Activated CD8-positive, alpha-beta memory T cell treated with anti-CD3 and anti-CD28 coated beads, Interleukin-2, amount 50 U/mL, for 48 hours (primary cell): Measurements from ENCODE around the gene NTNG1.

ENCODE experiments used
- DNase-seq: peaks from one replicate; pipeline ENCODE4 v3.0.0-alpha.2; 2020

NTNG1 gene

DNA sequence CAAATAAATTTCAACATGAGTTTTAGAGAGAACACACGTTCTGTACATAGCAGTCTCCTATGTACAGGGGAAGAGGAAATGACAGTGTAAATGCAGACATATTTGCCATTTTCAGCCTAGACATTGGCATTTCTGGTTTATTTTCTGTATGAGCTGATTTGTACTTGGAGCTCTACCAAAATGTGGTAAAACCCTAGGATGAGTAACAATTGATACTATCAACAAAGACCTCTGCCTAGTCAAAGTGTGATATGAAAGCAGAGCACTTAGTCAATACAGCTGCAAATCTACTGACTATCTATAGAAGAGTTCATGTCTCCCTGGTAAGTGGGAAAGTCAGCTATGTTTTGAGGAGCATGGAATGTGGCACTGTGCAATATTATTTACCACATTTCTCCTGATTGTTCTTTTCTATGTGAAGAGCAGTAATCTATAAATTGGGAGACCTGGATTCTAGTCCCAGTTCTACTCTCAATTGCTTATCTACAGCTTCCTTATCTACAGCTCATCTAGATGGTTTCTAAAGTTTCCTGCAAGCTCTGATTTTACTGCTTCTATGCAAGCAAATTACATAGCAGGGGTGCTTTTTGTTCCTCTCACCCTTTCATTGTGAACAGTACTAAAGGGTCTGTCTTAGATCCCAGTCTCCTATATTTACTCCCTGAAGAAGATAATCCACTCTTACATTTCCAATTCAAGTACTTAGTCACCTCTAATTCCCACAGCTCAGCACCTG lies 334.2 kb downstream of the NTNG1 start:
- DNase-seq = no peak

- no peak for DNase-seq
Measured at GRCh38 chr1:107477233-107477632, 336.4 kb downstream of the NTNG1 start.

DNA sequence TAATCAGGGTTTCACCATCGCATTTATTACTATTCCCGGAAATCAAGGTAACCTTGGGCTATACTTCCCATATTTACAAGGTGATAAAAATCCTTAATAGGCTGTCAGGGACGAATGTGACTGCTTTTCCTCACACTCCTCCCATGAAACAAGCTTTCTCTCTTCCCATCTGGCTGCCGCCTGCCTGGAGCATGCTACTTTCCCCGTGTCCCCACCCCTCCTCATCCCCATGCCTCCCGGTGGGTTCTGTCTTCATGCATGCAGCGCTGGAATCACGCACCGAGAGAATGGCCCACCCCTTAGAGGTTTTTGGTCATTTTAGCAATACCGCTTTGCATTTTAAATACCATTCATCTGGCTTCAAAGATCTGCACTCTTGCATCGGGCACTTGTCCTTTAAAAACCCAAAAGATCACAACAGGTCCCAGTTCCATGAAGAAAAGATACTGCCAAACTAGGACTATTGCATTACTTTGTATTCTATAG lies 339.1 kb downstream of the NTNG1 start:
- DNase-seq = no peak

- peak; percentile 50 for DNase-seq
Measured at GRCh38 chr1:107480548-107481415, 339.9 kb downstream of the NTNG1 start.

DNA sequence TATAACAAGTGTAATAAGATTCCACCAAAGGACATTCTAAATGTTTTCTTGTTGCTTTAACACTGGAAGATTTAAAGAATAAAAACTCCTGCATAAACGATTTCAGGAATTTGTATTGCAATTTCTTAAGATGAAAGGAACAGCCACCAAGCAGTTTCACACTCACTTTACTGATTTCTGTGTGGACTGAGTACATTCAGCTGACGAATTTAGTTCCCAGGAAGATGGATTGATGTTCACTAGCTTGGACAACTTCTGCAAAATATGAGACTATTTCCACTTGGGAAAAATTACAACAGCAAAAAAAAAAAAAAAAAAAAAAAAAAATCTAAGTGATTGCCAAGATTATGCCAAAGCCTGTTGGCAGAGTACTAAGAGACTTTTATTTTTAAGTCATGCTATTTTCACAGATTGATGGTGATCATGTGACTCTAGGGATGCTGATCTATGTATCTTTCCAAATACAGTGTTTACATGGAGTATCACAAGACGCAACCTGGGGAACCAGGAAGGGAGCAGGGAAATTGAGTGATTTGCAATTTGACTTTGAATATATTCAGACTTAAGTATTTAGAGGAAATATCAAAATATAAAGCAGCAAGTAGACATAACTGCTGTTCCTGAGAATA lies 341.0 kb downstream of the NTNG1 start:
- DNase-seq = no peak

DNA sequence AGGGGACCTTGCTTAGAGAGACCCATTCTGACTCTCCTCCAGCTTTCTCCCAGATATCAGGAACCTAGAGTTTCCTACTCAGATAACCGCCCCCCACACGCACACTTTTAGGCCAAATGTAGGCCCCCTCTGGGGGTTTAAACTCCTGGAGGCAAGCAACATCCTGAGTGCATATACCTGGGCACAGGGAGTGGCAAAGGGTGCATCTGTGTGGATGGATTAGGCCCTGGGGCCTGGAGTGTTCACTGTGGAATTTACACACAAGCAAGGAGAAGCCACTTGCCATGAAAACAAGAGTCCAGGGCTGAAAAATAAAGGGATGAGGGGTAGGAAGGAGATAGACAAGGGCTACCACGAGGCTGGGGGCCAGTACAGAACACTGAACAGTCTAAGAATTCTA lies 343.1 kb downstream of the NTNG1 start:
- no peak for DNase-seq

DNA sequence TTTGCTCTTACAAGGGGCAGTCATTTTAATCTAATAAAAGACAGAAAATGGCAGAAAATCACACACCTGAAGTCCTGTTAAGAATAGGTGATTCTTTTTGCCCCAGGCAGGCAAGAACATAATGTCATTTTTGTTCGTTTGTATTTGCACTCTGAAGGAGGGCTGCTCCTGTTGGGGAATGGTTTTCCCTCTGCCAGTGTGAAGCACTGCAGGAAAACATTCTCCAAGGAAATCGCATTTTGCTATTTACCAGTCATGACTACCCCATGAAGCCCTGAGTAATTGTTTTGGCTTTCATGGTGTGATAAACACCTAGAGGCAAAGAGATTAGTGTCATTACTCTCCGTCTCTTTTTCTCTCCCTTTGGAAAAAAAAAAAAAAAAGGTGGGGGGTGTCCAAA lies 345.5 kb downstream of the NTNG1 start:
- no peak for DNase-seq

GRCh38 chr1:107487506-107487905 lies 346.7 kb downstream of the NTNG1 start:
- no peak for DNase-seq

GRCh38 chr1:107491582-107491981 lies 350.7 kb downstream of the NTNG1 start:
- DNase-seq = no peak

GRCh38 chr1:107493111-107493716 lies 352.4 kb downstream of the NTNG1 start:
- no peak for DNase-seq

- DNase-seq = no peak
Measured at GRCh38 chr1:107494061-107494460, 353.2 kb downstream of the NTNG1 start.

GRCh38 chr1:107496002-107496401 lies 355.2 kb downstream of the NTNG1 start:
- no peak for DNase-seq

DNA sequence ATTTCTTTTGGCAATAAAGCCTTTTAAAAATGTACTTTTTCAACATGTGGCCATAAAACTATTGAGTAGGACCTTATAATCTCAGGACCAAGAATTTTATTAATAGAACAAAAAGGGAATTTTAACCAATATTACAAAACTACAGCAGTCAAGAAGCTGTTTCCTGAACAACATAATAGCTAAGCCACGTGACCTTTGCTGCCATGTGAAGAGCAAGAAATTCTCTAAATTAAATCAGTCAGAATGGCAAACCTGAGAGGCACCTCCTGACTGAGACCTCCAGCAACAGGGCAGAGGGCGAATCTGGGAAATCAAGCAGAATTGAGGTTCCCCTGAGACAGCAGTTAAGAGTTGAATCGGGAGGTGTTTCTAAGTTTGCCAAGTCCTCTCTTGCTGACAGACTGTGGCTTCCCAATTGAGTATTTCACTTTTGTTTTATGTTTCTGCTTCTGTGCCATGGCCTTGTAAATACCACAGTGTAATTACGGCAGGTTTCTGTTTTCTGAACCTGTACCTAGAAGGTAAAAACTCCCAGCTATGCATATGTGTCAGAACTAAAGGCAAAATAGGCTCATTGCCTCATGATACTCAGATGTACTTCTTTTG lies 358.4 kb downstream of the NTNG1 start:
- DNase-seq = no peak

- DNase-seq = no peak
Measured at GRCh38 chr1:107501081-107501605, 360.3 kb downstream of the NTNG1 start.

- DNase-seq = no peak
Measured at GRCh38 chr1:107510347-107510746, 369.5 kb downstream of the NTNG1 start.

DNA sequence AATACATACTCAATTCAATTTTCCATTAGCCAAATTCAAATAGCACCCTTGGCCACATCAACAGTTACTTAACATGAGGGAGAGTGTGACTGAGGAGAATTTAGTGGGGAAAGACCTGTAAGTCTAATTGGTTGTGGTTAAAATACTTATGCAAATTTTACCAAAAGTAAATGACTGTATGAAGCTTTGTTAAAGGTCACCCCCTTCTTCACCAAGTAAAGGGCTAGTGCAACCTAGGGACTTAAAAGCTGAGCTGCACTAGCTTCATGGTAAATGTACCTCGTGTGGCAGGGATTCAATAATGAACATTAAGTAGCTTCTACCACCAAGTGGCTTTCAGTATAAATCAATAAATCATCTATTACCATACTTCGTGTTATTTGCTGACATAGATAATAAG lies 372.0 kb downstream of the NTNG1 start:
- no peak for DNase-seq

GRCh38 chr1:107514841-107515240 lies 374.0 kb downstream of the NTNG1 start:
- DNase-seq = no peak

DNA sequence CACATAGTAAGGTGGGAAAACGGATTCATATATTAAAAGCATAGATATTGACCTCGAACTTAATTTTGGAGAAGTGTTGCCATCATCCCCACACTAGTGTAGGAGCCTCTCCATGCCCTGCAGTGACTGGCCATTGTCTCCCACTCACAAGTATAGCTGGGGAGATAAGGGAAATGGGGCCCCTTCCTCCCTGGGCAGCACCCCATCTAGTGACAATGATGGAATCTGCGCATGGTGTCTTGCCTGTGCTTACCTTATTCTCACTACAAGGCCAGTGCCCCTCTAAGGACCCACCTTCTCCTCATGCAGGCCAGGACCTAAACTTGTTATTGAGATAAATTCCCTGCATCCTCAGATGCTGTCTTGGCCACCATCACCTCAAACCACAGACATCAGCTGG lies 374.9 kb downstream of the NTNG1 start:
- no peak for DNase-seq

- DNase-seq = no peak
Measured at GRCh38 chr1:107523061-107523460, 382.2 kb downstream of the NTNG1 start.

DNA sequence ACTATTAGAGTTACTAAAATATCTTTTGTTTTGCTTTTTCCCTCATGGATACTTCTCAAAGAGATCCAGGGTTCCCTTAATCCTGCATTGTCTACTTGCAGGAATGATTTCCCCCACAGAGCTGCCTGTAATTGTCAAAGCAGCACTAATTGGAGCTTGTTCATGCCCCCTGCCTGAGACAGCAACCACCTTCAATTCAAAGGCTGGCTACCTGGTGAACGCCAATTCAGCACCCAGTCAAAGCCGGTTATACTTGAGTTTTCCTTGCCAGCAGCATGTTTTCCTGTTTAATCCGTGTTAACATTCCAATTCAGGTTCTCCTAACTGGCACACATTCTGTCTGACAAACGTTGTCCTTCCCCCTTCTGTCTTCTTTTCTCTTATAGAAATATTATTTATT lies 382.9 kb downstream of the NTNG1 start:
- DNase-seq = no peak

GRCh38 chr1:107524301-107524700 lies 383.5 kb downstream of the NTNG1 start:
- DNase-seq = no peak

- no peak for DNase-seq
Measured at GRCh38 chr1:107525145-107525544, 384.3 kb downstream of the NTNG1 start.

GRCh38 chr1:107525961-107526360 lies 385.1 kb downstream of the NTNG1 start:
- no peak for DNase-seq
